Measurements from ENCODE around the gene ACTR5. TPM values are rescaled to one million over a fixed set of nuclear protein-coding genes. Genes with fewer than 3 reads are reported as not detected.

Gene ACTR5
- total RNA-seq, 1 experiment from 2014 or later = 18.3 TPM

DNA sequence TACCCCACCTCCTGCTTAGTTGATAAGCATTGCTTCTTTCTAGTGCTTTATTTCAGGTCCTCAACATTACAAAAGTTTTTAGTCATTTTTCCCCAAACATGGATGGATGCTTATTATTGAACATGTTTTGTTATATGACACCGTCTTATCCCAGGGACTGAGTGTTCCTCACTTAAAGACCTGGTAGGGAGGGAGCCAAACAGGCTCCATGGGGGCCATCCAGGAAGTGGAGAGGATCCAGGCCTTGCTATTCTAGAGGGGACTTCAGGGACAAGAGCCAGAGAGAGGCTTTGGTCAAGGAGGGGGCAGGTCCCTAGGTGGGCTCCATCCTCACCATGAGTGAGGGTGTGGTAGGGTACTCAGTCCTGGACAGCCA, 16.5 kb upstream of the ACTR5 start:
- peaks cover 4% of the 10 kb centered on the region; the same call in 1 of the 2 replicates for H3K4me1 ChIP-seq (ENCODE audit: insufficient read depth, low read length)
- no peak overlapping the region for H2AFZ ChIP-seq (ENCODE audit: low read length)
- no peaks in the 10 kb centered on the region for H4K20me1 ChIP-seq (ENCODE audit: low read length)
- peaks cover 60% of the 10 kb centered on the region for H3K27me3 ChIP-seq (ENCODE audit: low read length)
- H3K36me3 ChIP-seq (ENCODE audit: low read depth, low read length) = no peaks in the 10 kb centered on the region
- ChIA-PET CTCF (interaction anchor here (0.5 kb wide), 1 partner anchor 72 kb away, joined by 3 read pairs; no protein-coding TSS in a partner anchor), POLR2A (ENCODE audit: unreplicated experiment) (no interaction called here)
- DNase-seq = no peak
- H3K9me3 ChIP-seq (ENCODE audit: low read length) = no peaks in the 10 kb centered on the region
- H3K9me2 ChIP-seq (replicated peaks; ENCODE audit: low read length) = no peaks in the 10 kb centered on the region
- no peak overlapping the region for H3K27ac ChIP-seq (ENCODE audit: low read length)
- BruUV-seq (replicated peaks) = no TSS peak
- H3K9ac ChIP-seq (ENCODE audit: low read length) = no peak overlapping the region
- TF ChIP-seq CTCF (conservative IDR thresholded peaks at IDR 0.05; ENCODE audit: low read depth, low read length) = peak; percentile 11; the same call in 1 of the 2 replicates
- no peak for TF ChIP-seq EZH2phosphoT487 (IDR thresholded peaks at IDR 0.05; ENCODE audit: borderline replicate concordance, low read length)
- no peak for TF ChIP-seq EZH2 (IDR thresholded peaks at IDR 0.05; ENCODE audit: low read length, unreplicated experiment)
- peak overlapping the region; percentile 78; the same call in 1 of the 2 replicates for H3K4me2 ChIP-seq (ENCODE audit: low read length)
- intact Hi-C loops (cut with micrococcal nuclease) = loop anchor here (5.0 kb wide), 1 partner anchor 84 kb away; no protein-coding TSS in a partner anchor
- ATAC-seq = no peak
- H3F3A ChIP-seq (ENCODE audit: low read length, unreplicated experiment) = no peaks in the 10 kb centered on the region
- no peak overlapping the region for H3K4me3 ChIP-seq (ENCODE audit: low read length)
- no peaks in the 10 kb centered on the region for H3K79me2 ChIP-seq (ENCODE audit: low read length)

DNA sequence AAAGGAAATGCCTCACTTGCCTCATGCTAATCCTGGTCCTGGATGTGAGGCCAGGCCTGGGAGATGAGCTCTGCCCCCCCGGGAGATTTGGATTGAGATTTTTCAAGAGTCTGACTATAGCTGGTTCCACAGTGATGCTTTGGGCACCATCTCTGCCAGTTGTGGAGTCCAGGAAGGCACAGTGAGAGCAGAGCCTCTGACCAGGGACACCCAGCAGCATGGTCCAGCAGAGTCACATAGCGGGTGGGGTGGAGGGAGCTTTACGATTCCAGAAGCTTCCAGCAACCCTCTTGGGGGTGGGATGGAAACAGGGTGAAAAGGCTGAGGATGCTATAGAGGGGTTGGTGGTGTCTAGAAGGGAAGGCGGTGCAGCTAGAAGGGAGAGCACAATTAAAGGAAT, 15.3 kb upstream of the ACTR5 start:
- peaks cover 4% of the 10 kb centered on the region; the same call in 1 of the 2 replicates for H3K4me1 ChIP-seq (ENCODE audit: insufficient read depth, low read length)
- H3F3A ChIP-seq (ENCODE audit: low read length, unreplicated experiment) = no peaks in the 10 kb centered on the region
- no peak overlapping the region for H2AFZ ChIP-seq (ENCODE audit: low read length)
- peaks cover 63% of the 10 kb centered on the region for H3K27me3 ChIP-seq (ENCODE audit: low read length)
- no peak overlapping the region for H3K27ac ChIP-seq (ENCODE audit: low read length)
- no peaks in the 10 kb centered on the region for H3K36me3 ChIP-seq (ENCODE audit: low read depth, low read length)
- ATAC-seq = no peak
- no peaks in the 10 kb centered on the region for H3K9me2 ChIP-seq (replicated peaks; ENCODE audit: low read length)
- H4K20me1 ChIP-seq (ENCODE audit: low read length) = no peaks in the 10 kb centered on the region
- no peak overlapping the region for H3K4me2 ChIP-seq (ENCODE audit: low read length)
- POLR2A ChIA-PET (ENCODE audit: unreplicated experiment) = no interaction called here
- no peaks in the 10 kb centered on the region for H3K79me2 ChIP-seq (ENCODE audit: low read length)
- BruUV-seq (replicated peaks) = no TSS peak
- no peak overlapping the region for H3K9ac ChIP-seq (ENCODE audit: low read length)
- TF ChIP-seq CTCF (conservative IDR thresholded peaks at IDR 0.05; ENCODE audit: low read depth, low read length) (no peak), EZH2phosphoT487 (IDR thresholded peaks at IDR 0.05; ENCODE audit: borderline replicate concordance, low read length) (no peak), EZH2 (IDR thresholded peaks at IDR 0.05; ENCODE audit: low read length, unreplicated experiment) (no peak)
- H3K9me3 ChIP-seq (ENCODE audit: low read length) = no peaks in the 10 kb centered on the region
- CTCF ChIA-PET = no interaction called here
- H3K4me3 ChIP-seq (ENCODE audit: low read length) = no peak overlapping the region
- no peak for DNase-seq
- intact Hi-C loops (cut with micrococcal nuclease) = loop anchor here (5.0 kb wide), 1 partner anchor 86 kb away; no protein-coding TSS in a partner anchor

GRCh38 chr20:38735172-38735571, 13.1 kb upstream of the ACTR5 start:
- Histone ChIP-seq H4K20me1 (ENCODE audit: low read length) (no peaks in the 10 kb centered on the region), H3K36me3 (ENCODE audit: low read depth, low read length) (no peaks in the 10 kb centered on the region), H3K9ac (ENCODE audit: low read length) (no peak overlapping the region), H3K9me2 (replicated peaks; ENCODE audit: low read length) (no peaks in the 10 kb centered on the region), H3F3A (ENCODE audit: low read length, unreplicated experiment) (no peaks in the 10 kb centered on the region), H3K79me2 (ENCODE audit: low read length) (no peaks in the 10 kb centered on the region), H3K4me2 (ENCODE audit: low read length) (no peak overlapping the region), H3K4me1 (ENCODE audit: insufficient read depth, low read length) (peaks cover 4% of the 10 kb centered on the region; the same call in 1 of the 2 replicates), H3K9me3 (ENCODE audit: low read length) (no peaks in the 10 kb centered on the region), H3K27me3 (ENCODE audit: low read length) (peaks cover 59% of the 10 kb centered on the region), H2AFZ (ENCODE audit: low read length) (no peak overlapping the region), H3K27ac (ENCODE audit: low read length) (no peak overlapping the region), H3K4me3 (ENCODE audit: low read length) (no peak overlapping the region)
- POLR2A ChIA-PET (ENCODE audit: unreplicated experiment) = no interaction called here
- BruUV-seq (replicated peaks) = no TSS peak
- intact Hi-C loops (cut with micrococcal nuclease) = no loop called here
- no peak for ATAC-seq
- no peak for TF ChIP-seq EZH2phosphoT487 (IDR thresholded peaks at IDR 0.05; ENCODE audit: borderline replicate concordance, low read length)
- no peak for DNase-seq
- CTCF ChIA-PET = no interaction called here
